Measurements from ENCODE around the gene ABHD16B. TPM values are rescaled to one million over a fixed set of nuclear protein-coding genes. Genes with fewer than 3 reads are reported as not detected.

ABHD16B gene
- total and polyA plus RNA-seq, 2 experiments from 2014 or later = not detected

DNA sequence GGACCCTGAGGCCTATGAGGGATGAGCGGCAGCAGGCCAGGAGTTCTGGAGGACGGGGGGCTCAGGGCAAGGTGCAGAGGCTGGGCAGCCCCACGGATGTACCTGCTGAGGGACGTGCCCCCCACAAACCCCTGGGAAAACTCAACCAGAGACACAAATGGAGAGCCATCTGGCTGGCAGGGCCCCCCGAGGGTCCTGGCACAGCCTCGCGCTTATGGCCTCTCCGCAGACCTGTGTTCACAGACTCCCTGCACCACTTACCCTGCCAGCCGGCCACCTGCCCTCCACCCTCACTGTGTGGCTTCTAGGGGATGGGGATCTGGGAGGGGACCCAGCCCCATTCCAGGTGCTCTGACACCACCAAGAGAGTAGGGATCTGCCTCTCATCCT is 26.8 kb upstream of the ABHD16B start:
- H2AFZ ChIP-seq = no peak overlapping the region
- H4K20me1 ChIP-seq (replicated peaks; ENCODE audit: insufficient read depth) = peaks cover 5% of the 10 kb centered on the region; the same call in 1 of the 2 replicates
- peak; percentile 1; the same call in 2 of the 3 replicates for ATAC-seq
- H3F3A ChIP-seq (replicated peaks; ENCODE audit: low read depth) = peaks cover 19% of the 10 kb centered on the region; the same call in 1 of the 2 replicates
- H3K9me3 Mint-ChIP-seq = no peaks in the 10 kb centered on the region
- H3K27me3 ChIP-seq (ENCODE audit: insufficient read depth) = peaks cover 34% of the 10 kb centered on the region
- H3K4me1 ChIP-seq (ENCODE audit: insufficient read depth) = peaks cover 24% of the 10 kb centered on the region
- no peak for DNase-seq (ENCODE audit: low spot score)
- H3K36me3 ChIP-seq (ENCODE audit: insufficient read depth) = no peaks in the 10 kb centered on the region
- H3K4me3 ChIP-seq = peak overlapping the region; percentile 36; the same call in 1 of the 2 replicates
- no peaks in the 10 kb centered on the region for H3K9me2 ChIP-seq (ENCODE audit: insufficient read depth)
- H3K4me1 Mint-ChIP-seq = peaks cover 29% of the 10 kb centered on the region
- TF ChIP-seq POLR2AphosphoS5 (IDR thresholded peaks at IDR 0.05; ENCODE audit: low read depth) = no peak
- TF ChIP-seq ZNF114 (CRISPR knock-in tag; IDR thresholded peaks at IDR 0.05) = no peak
- TF ChIP-seq CREB1 (CRISPR knock-in tag; IDR thresholded peaks at IDR 0.05; ENCODE audit: low read depth) = no peak
- H3K79me2 ChIP-seq (replicated peaks; ENCODE audit: insufficient read depth) = peaks cover 4% of the 10 kb centered on the region; the same call in 1 of the 2 replicates
- no peak overlapping the region for H3K27ac ChIP-seq (ENCODE audit: low read depth)
- H3K27me3 Mint-ChIP-seq (ENCODE audit: insufficient read depth, low read depth, poor library complexity) = peaks cover 26% of the 10 kb centered on the region
- no peaks in the 10 kb centered on the region; the same call in 2 of the 3 replicates for H3K36me3 Mint-ChIP-seq (ENCODE audit: low read depth)
- no peak overlapping the region for H3K27ac Mint-ChIP-seq
- H3K4me3 Mint-ChIP-seq = no peak overlapping the region
- peak overlapping the region; percentile 58; the same call in 1 of the 2 replicates for H3K4me2 ChIP-seq

DNA sequence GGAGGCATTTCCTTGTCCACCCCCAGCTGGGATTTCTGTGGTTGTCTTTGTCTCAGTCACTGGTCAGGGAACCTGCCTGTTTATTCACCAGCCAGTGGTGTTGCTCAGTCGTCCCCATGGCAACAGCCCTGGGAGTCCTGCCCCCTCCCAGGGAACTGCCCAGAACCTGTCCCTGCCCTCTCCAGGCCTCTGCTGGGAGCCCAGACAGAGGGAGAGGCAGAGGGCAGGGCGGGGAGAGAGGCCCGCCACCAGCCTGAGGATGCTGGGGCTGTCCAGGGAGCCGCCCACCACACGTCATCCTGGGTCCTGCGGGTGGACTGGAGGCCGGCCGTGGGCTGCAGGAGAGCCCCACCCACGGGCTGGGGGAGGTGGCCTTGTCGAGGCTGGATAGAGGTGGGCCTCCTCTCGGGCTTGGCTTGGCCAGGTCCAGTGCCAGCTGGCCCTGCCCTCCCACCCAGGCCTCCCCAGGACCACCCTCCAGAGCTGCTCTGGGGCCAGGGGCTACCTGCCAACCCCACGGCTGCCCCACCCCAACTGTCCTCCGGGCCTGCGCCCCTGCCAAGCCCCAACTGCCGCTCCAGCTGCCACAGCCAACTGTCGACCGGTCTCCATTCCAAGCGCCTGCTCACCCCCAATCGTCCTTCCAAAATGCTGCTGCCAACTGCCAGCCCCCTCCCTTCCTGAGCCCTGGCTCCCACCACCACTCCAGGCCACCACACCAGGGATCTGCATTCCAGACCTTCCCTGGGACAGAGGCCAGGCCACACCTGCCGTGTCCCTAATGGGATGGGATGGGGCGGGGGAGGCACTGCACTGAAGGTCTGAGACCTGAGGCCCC is 26.1 kb upstream of the ABHD16B start:
- Mint-ChIP-seq H3K36me3 (ENCODE audit: low read depth) (no peaks in the 10 kb centered on the region), H3K4me3 (no peak overlapping the region), H3K27me3 (ENCODE audit: insufficient read depth, low read depth, poor library complexity) (peaks cover 19% of the 10 kb centered on the region), H3K4me1 (peaks cover 23% of the 10 kb centered on the region), H3K9me3 (no peaks in the 10 kb centered on the region), H3K27ac (peak overlapping the region; percentile 81; the same call in 1 of the 2 replicates)
- peak overlapping the region; percentile 40; the same call in 1 of the 2 replicates for H3K4me3 ChIP-seq
- H4K20me1 ChIP-seq (replicated peaks; ENCODE audit: insufficient read depth) = no peaks in the 10 kb centered on the region
- peaks cover 27% of the 10 kb centered on the region for H3K27me3 ChIP-seq (ENCODE audit: insufficient read depth)
- H3K36me3 ChIP-seq (ENCODE audit: insufficient read depth) = no peaks in the 10 kb centered on the region
- 0 out of 2 replicates have a peak, but pooled peaks cover 12% of the 10 kb centered on the region for H3F3A ChIP-seq (replicated peaks; ENCODE audit: low read depth)
- peaks cover 21% of the 10 kb centered on the region; the same call in 1 of the 2 replicates for H3K4me1 ChIP-seq (ENCODE audit: insufficient read depth)
- peak overlapping the region; percentile 66 for H3K4me2 ChIP-seq
- no peak overlapping the region for H2AFZ ChIP-seq
- TF ChIP-seq, protein P1, sequence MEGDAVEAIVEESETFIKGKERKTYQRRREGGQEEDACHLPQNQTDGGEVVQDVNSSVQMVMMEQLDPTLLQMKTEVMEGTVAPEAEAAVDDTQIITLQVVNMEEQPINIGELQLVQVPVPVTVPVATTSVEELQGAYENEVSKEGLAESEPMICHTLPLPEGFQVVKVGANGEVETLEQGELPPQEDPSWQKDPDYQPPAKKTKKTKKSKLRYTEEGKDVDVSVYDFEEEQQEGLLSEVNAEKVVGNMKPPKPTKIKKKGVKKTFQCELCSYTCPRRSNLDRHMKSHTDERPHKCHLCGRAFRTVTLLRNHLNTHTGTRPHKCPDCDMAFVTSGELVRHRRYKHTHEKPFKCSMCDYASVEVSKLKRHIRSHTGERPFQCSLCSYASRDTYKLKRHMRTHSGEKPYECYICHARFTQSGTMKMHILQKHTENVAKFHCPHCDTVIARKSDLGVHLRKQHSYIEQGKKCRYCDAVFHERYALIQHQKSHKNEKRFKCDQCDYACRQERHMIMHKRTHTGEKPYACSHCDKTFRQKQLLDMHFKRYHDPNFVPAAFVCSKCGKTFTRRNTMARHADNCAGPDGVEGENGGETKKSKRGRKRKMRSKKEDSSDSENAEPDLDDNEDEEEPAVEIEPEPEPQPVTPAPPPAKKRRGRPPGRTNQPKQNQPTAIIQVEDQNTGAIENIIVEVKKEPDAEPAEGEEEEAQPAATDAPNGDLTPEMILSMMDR (conservative IDR thresholded peaks at IDR 0.05; ENCODE audit: low read depth in 2 of 2) = peak in 1 of 2 experiments; percentile 38; a peak in 3 of 4 replicates
- peak; percentile 34; the same call in 1 of the 2 replicates for TF ChIP-seq POLR2AphosphoS5 (IDR thresholded peaks at IDR 0.05; ENCODE audit: low read depth)
- TF ChIP-seq, protein P2, sequence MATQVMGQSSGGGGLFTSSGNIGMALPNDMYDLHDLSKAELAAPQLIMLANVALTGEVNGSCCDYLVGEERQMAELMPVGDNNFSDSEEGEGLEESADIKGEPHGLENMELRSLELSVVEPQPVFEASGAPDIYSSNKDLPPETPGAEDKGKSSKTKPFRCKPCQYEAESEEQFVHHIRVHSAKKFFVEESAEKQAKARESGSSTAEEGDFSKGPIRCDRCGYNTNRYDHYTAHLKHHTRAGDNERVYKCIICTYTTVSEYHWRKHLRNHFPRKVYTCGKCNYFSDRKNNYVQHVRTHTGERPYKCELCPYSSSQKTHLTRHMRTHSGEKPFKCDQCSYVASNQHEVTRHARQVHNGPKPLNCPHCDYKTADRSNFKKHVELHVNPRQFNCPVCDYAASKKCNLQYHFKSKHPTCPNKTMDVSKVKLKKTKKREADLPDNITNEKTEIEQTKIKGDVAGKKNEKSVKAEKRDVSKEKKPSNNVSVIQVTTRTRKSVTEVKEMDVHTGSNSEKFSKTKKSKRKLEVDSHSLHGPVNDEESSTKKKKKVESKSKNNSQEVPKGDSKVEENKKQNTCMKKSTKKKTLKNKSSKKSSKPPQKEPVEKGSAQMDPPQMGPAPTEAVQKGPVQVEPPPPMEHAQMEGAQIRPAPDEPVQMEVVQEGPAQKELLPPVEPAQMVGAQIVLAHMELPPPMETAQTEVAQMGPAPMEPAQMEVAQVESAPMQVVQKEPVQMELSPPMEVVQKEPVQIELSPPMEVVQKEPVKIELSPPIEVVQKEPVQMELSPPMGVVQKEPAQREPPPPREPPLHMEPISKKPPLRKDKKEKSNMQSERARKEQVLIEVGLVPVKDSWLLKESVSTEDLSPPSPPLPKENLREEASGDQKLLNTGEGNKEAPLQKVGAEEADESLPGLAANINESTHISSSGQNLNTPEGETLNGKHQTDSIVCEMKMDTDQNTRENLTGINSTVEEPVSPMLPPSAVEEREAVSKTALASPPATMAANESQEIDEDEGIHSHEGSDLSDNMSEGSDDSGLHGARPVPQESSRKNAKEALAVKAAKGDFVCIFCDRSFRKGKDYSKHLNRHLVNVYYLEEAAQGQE (IDR thresholded peaks at IDR 0.05; ENCODE audit: unreplicated experiment) = no peak
- H3K27ac ChIP-seq (ENCODE audit: low read depth) = no peak overlapping the region
- peak; percentile 98 for DNase-seq (ENCODE audit: low spot score)
- no peaks in the 10 kb centered on the region for H3K9me2 ChIP-seq (ENCODE audit: insufficient read depth)
- no peaks in the 10 kb centered on the region for H3K79me2 ChIP-seq (replicated peaks; ENCODE audit: insufficient read depth)
- ATAC-seq = peak; percentile 88
